EH (cell line): Measurements from ENCODE around the gene CDH12.
"Not testable (repeated sequence)": the region's sequence is repeated elsewhere in the genome, so short reads cannot be mapped to it uniquely, and the experiment has no call there.

ENCODE experiments used
- DNase-seq: peaks from one replicate; pipeline ENCODE4 v3.0.0-alpha.2; 2015; ENCODE audit warnings: low read depth

CDH12 gene

DNA sequence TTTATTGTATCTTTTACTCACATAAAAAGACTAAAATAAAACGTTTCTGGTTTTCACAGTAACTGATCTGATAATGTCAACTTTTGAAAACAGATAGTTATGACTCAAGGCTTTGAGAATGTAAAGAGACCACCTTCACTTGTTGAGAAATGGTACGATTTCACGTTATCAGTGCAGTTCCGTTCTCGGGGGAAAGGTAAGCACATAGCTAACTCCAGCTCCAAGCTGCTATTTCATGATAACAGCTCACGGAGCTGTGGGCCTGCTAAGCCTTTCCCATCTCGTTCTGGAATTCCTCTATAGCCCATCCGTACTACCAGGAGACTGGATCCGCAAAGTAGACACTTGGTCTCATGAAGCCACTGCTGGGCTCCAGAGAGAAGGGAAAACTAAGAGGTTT lies 701.3 kb downstream of the CDH12 start:
- not testable (repeated sequence) for DNase-seq

DNA sequence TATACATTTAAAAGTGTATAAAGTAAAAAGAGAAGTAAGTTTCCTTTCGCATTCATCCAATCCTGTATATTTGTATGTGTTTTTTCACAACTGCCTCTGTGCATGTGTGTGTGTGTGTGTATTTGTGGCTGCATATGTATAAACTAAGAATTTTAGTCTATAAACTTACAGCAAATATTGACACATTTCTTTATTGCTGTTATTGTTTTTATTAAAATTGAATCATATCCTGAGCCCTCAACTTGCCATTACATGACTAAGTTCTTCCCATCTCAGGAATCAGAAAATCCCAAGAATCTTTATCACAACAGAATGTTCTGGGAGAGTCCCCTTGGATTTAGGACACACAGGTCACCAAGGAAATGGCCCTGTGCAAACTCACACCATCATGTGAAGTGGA lies 712.7 kb downstream of the CDH12 start:
- not testable (repeated sequence) for DNase-seq

DNA sequence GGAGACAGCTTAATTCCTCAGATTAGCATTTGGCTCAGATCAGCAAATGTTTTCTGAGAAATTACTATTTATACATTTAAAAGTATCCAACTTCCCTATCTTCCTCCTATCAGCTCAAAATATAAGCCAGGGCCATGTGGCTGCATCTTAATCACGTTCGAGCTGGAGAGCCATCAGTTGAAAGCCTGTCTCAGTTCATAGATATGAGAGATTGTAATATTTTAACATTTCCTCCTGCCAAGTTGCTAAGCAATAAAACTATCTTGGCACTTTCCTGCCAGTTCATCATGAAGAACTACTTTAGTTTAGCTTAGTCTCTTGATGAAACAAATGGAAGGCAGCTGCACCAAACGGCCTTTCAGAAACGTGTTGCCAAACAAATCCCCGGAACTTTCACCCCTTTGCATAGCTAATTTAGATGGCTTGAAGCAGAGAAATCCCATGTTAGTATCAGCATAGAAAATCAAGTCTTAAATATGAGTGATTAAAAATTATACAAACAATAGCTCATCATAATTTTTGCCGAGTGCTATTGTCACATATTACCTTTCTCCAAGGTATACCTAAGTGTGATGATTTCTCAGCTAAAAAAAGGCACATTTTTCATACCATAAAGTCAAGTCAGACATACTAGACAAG lies 713.4 kb downstream of the CDH12 start:
- DNase-seq = not testable (repeated sequence)

DNA sequence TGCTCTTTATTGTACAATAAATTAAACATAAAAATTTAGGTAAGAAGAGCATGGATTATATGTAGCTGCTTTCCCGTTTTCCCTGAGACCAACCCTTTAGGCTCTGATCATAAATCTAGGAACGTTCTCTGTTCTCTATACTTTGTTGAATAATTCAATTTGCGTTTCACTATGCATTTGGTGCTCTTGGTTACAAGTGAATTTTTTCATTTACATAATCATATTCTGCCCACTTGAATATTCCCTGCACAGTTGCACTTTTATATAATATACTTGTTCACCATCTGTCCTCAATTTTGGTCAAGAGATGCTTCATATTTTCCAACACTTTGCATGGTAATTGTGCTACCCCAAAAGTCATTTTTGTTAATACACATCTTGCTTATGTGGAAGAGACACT lies 741.8 kb downstream of the CDH12 start:
- DNase-seq = no peak

DNA sequence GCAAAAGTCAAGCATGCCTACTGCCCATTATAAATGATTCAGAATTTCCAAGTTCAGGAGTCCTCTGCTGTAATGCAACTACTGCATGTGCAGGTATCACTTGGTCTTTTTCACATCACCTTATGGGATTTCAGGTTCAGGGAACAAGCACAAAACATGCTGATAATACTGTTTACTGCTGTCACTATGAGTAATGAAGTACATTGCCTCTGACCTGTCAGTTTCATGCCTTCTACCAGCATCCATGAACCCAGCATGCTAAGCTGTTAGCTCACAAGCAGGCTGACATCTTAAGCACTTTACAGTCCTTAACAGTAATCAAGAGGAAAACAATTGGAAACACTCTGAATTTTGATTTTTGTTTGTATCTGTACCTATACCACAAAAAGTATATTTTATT lies 743.8 kb downstream of the CDH12 start:
- DNase-seq = no peak

DNA sequence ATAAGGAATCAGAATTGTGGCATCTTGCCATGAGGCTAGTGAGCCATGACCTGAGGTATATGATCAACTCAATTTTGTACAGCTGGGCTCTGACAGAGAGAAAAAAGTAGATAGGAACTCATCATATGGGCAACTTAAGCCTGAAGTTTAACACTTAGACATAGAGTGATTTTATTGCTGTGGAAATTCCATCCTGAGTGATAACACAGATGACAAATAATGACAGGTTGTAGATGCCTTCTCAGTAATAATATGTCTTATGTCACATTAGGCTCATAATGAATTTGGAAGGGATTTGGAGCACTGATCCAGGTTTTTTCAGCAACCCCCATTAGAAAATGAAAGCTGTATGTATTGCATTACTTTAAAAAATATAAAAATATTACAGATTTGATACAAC lies 744.6 kb downstream of the CDH12 start:
- no peak for DNase-seq

DNA sequence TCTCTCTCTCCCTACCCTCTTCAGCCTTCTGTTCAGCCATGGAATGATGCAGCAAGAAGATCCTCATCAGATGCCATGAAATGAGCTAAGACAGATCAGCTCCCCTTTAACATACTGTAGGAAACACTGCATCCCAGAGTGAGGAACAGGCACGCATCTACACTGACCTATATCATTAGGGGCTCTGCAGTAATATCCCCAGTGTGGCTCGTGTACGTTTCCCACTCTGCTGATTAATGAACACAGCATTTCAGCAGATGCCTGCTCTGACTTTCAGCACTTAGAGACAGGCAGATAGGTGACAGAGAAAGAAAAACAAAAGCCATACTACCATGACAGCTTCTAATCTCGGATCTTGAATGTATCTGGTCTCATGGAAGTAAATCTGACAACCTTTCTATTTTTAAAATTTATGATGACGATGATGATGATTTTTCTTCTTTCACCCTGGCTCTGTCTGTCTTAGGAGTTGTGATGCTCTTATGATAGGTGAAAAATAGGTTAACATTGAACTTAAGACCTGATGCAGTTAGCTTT lies 750.3 kb downstream of the CDH12 start:
- DNase-seq = no peak

DNA sequence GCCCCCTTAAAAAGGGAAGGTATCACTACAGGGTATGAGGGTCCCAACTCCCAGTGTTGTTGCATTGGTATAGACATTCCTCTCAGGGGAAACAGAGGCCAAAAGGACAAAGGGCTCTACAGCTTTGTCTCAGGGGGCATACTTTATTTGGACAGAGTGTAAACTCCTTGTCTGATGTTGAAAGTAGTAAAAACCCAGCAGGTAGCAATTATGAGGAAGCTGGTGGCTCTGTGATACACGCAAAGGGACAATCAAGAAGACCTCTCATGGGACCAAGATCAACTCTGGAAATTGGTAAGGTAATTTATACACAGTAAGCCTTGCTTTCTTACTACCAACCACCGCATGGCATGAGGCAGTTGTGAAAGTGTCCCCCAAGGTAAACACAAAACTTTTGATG lies 764.6 kb downstream of the CDH12 start:
- no peak for DNase-seq

DNA sequence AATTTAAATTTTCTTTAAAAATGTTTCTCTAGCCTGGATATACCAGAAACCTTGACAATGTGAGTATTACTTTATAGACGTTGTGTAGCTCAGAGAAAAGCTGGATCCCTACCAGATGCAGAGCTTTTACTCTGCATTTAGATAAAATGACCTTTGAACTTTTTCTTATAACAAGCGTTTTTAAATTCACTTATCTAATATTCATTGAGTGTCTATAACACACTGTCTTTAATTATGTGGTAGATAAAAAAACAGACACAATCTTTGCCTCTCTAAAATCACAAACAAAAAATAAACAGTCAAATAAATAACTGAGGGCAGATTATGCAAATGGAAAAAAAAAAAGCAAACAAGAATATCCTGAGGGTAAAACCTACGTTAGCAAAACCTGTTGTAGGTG lies 773.6 kb downstream of the CDH12 start:
- no peak for DNase-seq

DNA sequence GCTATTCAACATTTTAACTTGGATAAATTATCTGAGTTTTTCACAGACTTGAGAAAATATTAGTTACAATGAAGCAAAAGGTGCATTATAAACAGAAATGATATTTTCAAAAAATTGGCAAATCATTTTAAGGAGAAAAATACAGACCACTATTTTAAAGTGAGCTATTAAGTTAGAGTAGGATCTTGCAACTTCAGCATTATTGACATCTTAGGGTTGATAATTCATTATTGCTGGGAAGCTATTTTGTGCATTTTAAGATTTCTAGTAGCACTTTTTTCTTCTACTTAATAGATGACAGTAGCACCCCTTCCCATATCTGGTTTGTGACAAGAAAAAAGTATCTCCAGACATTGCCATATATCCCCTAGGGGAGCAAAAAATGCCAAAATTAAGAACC lies 774.1 kb downstream of the CDH12 start:
- DNase-seq = no peak

DNA sequence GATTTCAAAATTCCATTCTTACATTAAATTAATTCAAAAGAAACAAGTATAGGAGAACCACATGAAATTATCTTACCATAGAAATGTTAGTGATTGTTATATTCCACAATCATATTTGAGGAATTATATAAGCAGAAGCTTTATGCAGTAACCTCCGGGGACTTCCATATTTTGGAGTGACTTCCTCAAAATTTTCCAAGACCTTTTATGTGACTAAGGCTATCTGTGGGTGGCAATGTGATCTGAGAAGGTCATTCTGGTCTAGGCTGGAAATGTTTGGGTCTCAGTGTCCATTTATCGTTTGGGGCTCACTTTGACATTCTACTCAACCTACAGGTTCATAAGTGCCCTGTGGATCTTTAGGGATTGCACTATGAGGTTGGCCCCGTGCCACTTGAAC lies 776.6 kb downstream of the CDH12 start:
- no peak for DNase-seq

DNA sequence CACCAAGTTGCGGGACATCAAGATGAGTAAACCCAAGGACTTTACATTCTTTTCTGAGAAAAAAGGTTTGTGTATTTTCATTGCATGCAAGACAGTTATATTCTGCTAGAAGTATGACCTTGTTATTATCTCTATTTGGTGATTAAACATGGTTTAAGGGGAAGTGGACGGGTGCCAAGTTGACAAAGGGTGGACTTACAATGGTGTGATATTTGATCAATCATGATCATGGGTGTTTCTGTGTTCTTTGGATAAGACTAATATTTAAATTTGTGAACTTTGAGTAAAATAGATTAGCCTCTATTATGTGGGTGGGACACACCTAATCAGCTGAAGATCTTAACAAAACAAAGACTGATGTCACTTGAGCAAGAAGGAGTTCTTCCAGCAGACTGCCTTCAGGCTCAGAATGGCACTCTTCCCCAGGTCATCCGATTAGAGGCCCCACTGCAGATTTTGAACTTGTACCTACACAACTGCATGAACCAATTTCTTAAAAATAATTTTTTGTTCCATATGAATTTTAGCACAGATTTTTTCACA lies 782.9 kb downstream of the CDH12 start:
- DNase-seq = no peak

DNA sequence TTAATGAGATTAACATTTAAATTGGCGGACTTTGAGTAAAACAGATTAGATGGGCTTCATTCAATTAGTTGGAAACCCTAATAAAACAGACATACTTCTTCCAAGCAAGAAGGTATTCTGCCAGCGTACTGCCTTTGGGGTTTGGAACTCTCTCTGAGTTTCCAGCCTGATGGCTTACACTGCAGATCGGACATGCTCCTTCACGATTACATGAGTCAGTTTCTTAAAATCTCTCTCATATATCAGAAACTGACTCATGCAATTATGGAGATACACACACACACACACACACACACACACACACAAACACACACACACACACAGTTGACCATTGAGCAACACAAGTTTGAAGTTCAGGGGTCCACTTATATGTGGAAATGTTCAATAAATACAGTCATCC lies 789.4 kb downstream of the CDH12 start:
- no peak for DNase-seq

DNA sequence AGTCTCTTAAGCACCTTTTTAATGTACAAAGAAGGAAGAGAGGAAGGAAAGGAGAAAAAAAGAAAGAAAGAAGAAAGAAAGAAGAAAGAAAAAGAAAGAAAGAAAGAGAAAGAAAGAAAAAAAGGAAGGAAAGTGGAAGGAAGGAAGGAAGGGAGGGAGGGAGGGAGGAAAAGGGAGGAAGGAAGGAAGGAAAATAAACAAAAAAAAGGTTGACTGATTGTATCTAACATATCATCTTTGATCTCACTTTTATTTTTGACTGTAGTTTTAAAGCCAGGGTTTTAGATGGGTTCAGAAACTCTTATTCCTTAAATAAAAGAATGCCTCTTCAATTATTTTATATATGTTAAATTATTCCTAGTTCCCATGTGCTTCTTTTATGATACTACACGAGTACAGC lies 794.5 kb downstream of the CDH12 start:
- DNase-seq = no peak

DNA sequence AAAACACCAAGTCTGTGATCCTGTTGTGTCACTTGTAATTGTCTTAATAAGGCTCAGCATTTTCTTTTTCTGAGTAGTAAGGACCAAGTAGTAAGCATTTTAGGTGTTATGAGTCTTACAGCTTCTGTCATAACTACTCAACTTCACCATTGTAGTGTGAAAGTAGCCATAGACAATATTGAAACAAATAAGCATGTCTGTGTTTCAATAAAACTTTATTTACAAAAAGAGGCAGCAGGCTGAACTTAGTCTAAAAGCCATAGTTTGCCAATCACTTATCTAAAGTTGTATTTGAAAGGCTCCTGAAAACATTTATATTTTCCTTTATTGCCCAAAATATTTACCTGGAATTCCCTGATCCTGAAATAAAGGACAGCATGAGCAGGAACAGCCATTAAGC lies 796.1 kb downstream of the CDH12 start:
- no peak for DNase-seq

DNA sequence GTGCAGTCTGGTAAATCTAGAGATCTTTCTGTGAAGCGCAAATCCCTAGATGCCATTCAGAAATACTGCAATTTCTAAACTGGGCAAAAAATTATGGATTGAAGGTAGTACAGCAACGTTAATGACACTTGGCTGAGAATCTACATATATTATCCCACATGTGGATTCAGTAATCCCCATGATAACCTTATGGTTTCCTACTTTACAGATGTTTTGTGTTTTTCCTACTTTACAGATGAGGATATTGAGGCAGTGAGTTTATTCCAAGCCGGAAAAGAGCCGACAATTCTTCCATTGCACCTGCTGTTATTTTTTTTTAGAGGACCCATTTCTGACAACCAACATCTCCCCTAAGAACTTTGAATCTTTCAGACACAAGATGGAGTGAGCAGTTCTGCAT lies 796.5 kb downstream of the CDH12 start:
- DNase-seq = no peak

DNA sequence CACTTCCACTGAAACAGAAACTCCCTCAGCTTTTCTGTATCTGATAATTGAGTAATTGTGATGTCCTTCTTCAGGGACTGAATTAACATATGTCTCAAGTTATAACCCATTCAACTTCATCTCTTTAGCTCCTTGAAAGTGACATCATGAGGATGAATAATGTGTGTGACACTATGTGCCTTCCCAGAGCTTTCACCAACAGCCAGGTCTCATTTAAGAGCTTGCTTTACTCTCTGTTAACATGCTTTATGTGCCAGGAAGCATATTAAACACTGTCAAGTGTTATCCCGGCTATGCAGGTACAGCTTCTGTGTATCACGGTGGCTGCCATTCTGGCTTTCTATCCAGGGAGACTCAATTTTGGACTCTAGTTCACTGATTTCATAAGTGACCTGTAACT lies 799.9 kb downstream of the CDH12 start:
- DNase-seq = no peak

DNA sequence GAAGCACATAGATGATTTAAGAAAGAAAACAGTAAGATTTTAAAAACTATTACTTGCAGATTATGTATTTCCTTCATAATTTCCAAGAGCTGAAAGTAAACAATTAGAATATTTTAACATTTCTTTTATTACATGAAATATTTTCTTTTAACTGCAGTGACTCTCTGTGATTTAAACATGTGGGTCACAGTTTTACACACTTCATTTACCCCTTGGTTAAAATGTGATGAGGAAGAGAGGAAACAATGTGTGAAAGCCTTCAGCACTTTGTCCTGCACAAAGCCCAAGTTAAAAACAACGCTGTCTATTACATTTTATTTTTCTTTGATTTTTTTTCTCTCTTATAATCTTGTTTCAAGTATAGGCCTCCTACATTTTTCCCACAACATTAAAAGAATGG lies 801.3 kb downstream of the CDH12 start:
- DNase-seq = no peak

DNA sequence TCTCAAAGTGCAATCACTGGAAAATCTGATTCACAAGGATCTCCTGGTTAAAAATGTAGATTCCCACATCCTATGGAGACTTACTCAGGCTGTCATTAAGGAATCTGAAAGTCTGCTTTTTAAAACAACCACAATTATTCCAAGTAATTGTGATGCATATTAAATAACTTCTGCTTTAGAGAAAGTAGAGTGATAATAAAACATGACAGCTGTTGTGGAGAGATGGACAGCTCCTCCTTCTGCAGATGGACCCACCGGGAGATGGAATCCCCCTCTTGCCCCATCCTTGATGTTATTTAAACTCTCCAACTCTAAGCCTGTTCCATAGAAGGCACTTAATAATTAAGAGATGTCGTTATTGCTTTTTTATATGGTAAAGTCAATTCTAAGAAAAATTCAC lies 802.2 kb downstream of the CDH12 start:
- no peak for DNase-seq

DNA sequence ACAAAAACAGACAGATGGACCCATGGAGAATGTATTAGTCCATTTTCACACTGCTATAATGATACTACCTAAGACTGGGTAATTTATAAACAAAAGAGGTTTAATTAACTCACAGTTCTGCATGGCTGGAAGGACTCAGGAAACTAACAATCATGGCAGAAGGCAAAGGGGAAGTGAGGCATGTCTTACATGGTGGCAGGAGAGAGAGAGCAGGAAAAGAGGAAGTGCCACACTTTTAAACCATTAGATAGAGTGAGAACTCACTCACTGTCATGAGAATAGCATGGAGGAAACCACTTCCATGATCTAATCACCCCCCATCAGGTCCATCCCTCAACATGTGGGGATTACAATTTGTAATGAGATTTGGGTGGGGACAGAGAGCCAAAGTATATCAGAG lies 808.9 kb downstream of the CDH12 start:
- no peak for DNase-seq

DNA sequence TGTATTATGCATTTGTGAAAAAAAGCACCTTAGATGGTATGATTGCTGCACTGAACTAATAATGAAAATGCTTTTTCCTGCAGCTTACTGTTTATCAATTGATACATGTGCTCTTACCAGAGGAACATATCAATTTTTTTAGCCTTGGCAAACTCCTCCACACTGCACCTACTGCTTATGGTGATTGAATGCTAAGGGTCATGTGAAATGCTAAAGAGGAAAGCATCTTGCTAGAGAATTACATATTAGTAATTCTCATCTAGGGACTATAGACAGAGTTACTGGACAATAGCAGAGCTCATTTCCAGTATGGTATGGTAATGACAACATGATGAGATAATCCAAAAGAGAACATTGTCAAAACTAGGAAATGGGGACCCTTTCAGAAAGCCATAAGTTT lies 817.1 kb downstream of the CDH12 start:
- DNase-seq = no peak

DNA sequence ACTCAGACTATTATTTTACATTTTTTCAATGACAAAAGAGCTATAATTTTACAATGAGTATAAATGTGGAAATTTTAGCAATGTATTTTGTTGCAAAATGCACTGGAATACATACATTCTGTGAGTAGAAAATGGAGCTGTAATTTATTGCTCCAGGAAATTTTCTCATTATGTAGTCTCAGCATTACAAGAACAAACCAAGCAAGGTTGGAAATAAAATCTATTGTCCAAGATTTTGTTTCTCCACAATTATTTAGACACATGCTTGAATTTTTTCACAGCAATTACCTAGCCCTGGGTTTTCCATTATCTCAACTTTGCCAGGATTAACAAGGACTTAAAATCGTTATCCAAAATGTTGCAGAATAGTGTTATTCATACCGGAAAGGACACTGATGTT lies 820.1 kb downstream of the CDH12 start:
- DNase-seq = no peak

DNA sequence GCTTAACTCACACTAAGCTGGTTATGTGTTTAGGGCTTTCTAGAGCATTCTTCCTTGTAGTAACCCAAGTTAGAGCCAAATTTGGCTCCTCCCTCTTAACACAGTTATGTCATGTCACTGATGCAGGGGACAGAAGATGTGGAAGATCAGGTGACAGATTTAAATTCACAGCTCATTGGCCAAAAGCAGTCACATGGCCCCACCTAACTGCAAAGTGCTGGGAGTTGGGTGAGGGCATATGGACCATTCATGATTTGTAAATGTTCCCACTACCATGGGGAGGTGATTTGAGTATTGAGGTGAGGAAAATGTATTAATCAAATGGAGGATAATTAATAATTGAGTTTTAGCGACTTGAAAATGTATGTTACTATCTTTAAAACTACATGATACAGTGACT lies 829.4 kb downstream of the CDH12 start:
- DNase-seq = no peak

DNA sequence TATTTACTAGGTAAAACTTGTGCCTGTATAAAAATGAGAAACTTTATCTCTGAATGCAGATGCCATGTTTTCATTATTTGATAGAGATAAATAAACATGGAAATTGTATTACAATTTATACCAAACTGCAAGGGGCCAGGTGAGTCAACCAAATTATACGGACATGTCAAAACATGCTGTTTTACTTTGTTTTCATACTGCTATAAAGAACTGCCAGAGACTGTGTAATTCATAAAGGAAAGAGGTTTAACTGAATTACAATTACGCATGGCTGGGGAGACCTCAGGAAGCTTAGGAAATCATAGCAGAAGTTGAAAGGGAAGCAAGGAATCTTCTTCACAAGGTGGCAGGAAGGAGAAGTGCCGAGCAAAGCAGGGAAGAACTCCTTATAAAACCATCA lies 840.3 kb downstream of the CDH12 start:
- DNase-seq = not testable (repeated sequence)
